H1 (cell line): ENCODE results near the gene CMKLR1.

ENCODE experiments used
- ATF2 ChIP-seq: IDR thresholded peaks from 2 replicates; pipeline ENCODE4 v1.6.1; 2012; ENCODE audit warnings: low read length, inconsistent platforms
- BRCA1 ChIP-seq: IDR thresholded peaks from 2 replicates; pipeline ENCODE4 v1.6.1; 2012; ENCODE audit warnings: low read depth, low read length, improper control_type of control experiment
- CREB1 ChIP-seq: IDR thresholded peaks from 2 replicates; pipeline ENCODE4 v1.6.1; 2012; ENCODE audit warnings: inconsistent platforms
- CTCF ChIP-seq, 3 experiments: IDR thresholded peaks; 1 replicate in 2 of 3; 2 replicates in 1 of 3; pipeline versions ENCODE4 v1.5.1 to v1.6.1; 2011; ENCODE audit warnings: low read length in 3 of 3, mild to moderate bottlenecking in 3 of 3, inconsistent platforms in 2 of 3, low read depth in 1 of 3, moderate library complexity in 1 of 3; ENCODE audit not compliant: insufficient read depth in 1 of 3; ENCODE audit errors: control extremely low read depth in 1 of 3
- EP300 ChIP-seq, 2 experiments: IDR thresholded peaks; 1 replicate in 1 of 2; 2 replicates in 1 of 2; pipeline ENCODE4 v1.6.1; 2011 to 2012; ENCODE audit warnings: low read depth in 2 of 2, low read length in 2 of 2, mild to moderate bottlenecking in 2 of 2, borderline replicate concordance in 1 of 2, inconsistent platforms in 1 of 2, moderate library complexity in 1 of 2
- MAX ChIP-seq: IDR thresholded peaks from 2 replicates; pipeline ENCODE4 v1.6.1; 2012; ENCODE audit warnings: inconsistent platforms
- POLR2A ChIP-seq, 2 experiments: IDR thresholded peaks; 1 replicate in 1 of 2; 2 replicates in 1 of 2; pipeline ENCODE4 v1.6.1; 2011; ENCODE audit warnings: low read depth in 2 of 2, low read length in 2 of 2, mild to moderate bottlenecking in 2 of 2; ENCODE audit errors: control extremely low read depth in 1 of 2
- SIN3A ChIP-seq, 2 experiments: IDR thresholded peaks in 1 of 2; conservative IDR thresholded peaks in 1 of 2; 2 replicates each; pipeline ENCODE4 v1.6.1; 2011 to 2012; ENCODE audit warnings: low read length in 2 of 2, improper control_type of control experiment in 1 of 2, low read depth in 1 of 2, mild to moderate bottlenecking in 1 of 2
- SP1 ChIP-seq: IDR thresholded peaks from 2 replicates; pipeline ENCODE4 v1.6.1; 2011; ENCODE audit warnings: low read depth, low read length
- SRF ChIP-seq: IDR thresholded peaks from 2 replicates; pipeline ENCODE4 v1.6.1; 2011; ENCODE audit warnings: mild to moderate bottlenecking, low read depth, low read length, moderate library complexity
- TAF1 ChIP-seq: IDR thresholded peaks from 2 replicates; pipeline ENCODE4 v1.6.1; 2011; ENCODE audit warnings: mild to moderate bottlenecking, low read depth, low read length

- TF ChIP-seq CTCF (IDR thresholded peaks at IDR 0.05; ENCODE audit: control extremely low read depth in 1 of 3, insufficient read depth in 1 of 3, low read depth in 1 of 3, low read length in 3 of 3) (no peak), SIN3A (conservative IDR thresholded peaks at IDR 0.05 in 1 of 2, IDR thresholded peaks at IDR 0.05 in 1 of 2; ENCODE audit: low read depth in 1 of 2, low read length in 2 of 2) (no peak), MAX (no peak), SP1 (no peak), POLR2A (IDR thresholded peaks at IDR 0.05; ENCODE audit: control extremely low read depth in 1 of 2, low read depth in 2 of 2, low read length in 2 of 2) (no peak), EP300 (IDR thresholded peaks at IDR 0.05; ENCODE audit: borderline replicate concordance in 1 of 2, low read depth in 2 of 2, low read length in 2 of 2) (no peak), CREB1 (no peak), ATF2 (no peak), BRCA1 (no peak), SRF (no peak), TAF1 (no peak)
These were observed 91.1 kb downstream of the CMKLR1 start for GRCh38 chr12:108248011-108248410.
